DMS79 treated with DMSO at 0.1 percent for 48 hours (cell line): ENCODE measurements around the gene INSIG2.

Experiments used
- DNase-seq: peaks from one replicate; lab custom pipeline; 2025; lab: John Stamatoyannopoulos, UW

The INSIG2 gene

GRCh38 chr2:118098307-118099030 lies 10.2 kb downstream of the INSIG2 start:
- DNase-seq, result no peak

GRCh38 chr2:118102433-118103082 lies 14.3 kb downstream of the INSIG2 start:
- DNase-seq, result no peak

GRCh38 chr2:118103951-118104940 lies 16.0 kb downstream of the INSIG2 start:
- DNase-seq, result no peak

- DNase-seq, result no peak
Measured at GRCh38 chr2:118105497-118105896, 17.2 kb downstream of the INSIG2 start.

- no peak for DNase-seq
Measured at GRCh38 chr2:118106926-118107325, 18.7 kb downstream of the INSIG2 start.

GRCh38 chr2:118110310-118110709 lies 22.0 kb downstream of the INSIG2 start:
- DNase-seq, result no peak

GRCh38 chr2:118110991-118111390 lies 22.7 kb downstream of the INSIG2 start:
- no peak for DNase-seq

GRCh38 chr2:118112771-118113334 lies 24.6 kb downstream of the INSIG2 start:
- DNase-seq, result no peak

- DNase-seq, result no peak
Measured at GRCh38 chr2:118114863-118115262, 26.6 kb downstream of the INSIG2 start.

GRCh38 chr2:118115761-118116160 lies 27.5 kb downstream of the INSIG2 start:
- no peak for DNase-seq

GRCh38 chr2:118118479-118118878 lies 30.2 kb downstream of the INSIG2 start:
- no peak for DNase-seq

GRCh38 chr2:118119158-118119727 lies 31.0 kb downstream of the INSIG2 start:
- no peak for DNase-seq

GRCh38 chr2:118119761-118120400 lies 31.6 kb downstream of the INSIG2 start:
- DNase-seq, result no peak

GRCh38 chr2:118120401-118120780 lies 32.1 kb downstream of the INSIG2 start:
- DNase-seq, result no peak

- DNase-seq, result no peak
Measured at GRCh38 chr2:118121101-118121500, 32.8 kb downstream of the INSIG2 start.

GRCh38 chr2:118121986-118122524 lies 33.8 kb downstream of the INSIG2 start:
- no peak for DNase-seq

- no peak for DNase-seq
Measured at GRCh38 chr2:118122594-118123281, 34.5 kb downstream of the INSIG2 start.

- DNase-seq, result no peak
Measured at GRCh38 chr2:118123561-118124232, 35.4 kb downstream of the INSIG2 start.

- no peak for DNase-seq
Measured at GRCh38 chr2:118124288-118124891, 36.1 kb downstream of the INSIG2 start.
